Aorta (tissue), 5 donors: Measurements from ENCODE around the gene LATS2. TPM values are rescaled to one million over a fixed set of nuclear protein-coding genes. Genes with fewer than 3 reads are reported as not detected.

Source experiments
- ATAC-seq: fragments of 200-7000 bp; cut with Tn5 transposase; one replicate; pipeline ENCODE4 v1.9.1; 2022; ENCODE audit warnings: moderate library complexity; ENCODE audit not compliant: low FRiP score
- DNase-seq, 2 donors: peaks; one replicate each; pipeline ENCODE4 v3.0.0-alpha.2; 2020
- H3K27ac ChIP-seq, 2 donors: one replicate each; pipeline ENCODE4 v1.5.1; 2013; ENCODE audit warnings: low read length in 2 of 2, mild to moderate bottlenecking in 2 of 2, moderate library complexity in 2 of 2, control low read depth in 1 of 2, inconsistent platforms in 1 of 2, low read depth in 1 of 2
- H3K27me3 ChIP-seq, 2 donors: one replicate each; pipeline ENCODE4 v1.6.1; 2013; ENCODE audit warnings: control low read depth in 1 of 2, low read length in 1 of 2, mild to moderate bottlenecking in 1 of 2, moderate library complexity in 1 of 2; ENCODE audit not compliant: insufficient read depth in 2 of 2, control insufficient read depth in 1 of 2
- H3K36me3 ChIP-seq, 2 donors: one replicate each; pipeline ENCODE4 v1.6.1; 2013; ENCODE audit warnings: control low read depth in 1 of 2, low read length in 1 of 2, mild to moderate bottlenecking in 1 of 2; ENCODE audit not compliant: insufficient read depth in 2 of 2, control insufficient read depth in 1 of 2
- H3K4me1 ChIP-seq, 2 donors: one replicate each; pipeline ENCODE4 v1.6.1; 2013; ENCODE audit warnings: low read length in 2 of 2, control low read depth in 1 of 2, mild to moderate bottlenecking in 1 of 2, moderate library complexity in 1 of 2; ENCODE audit not compliant: insufficient read depth in 2 of 2, control insufficient read depth in 1 of 2
- H3K4me3 ChIP-seq, 2 donors: one replicate each; pipeline ENCODE4 v1.5.1; 2013; ENCODE audit warnings: low read length in 2 of 2, control low read depth in 1 of 2, mild to moderate bottlenecking in 1 of 2
- H3K9me3 ChIP-seq: one replicate; pipeline ENCODE4 v1.6.1; 2013; ENCODE audit warnings: mild to moderate bottlenecking, low read length; ENCODE audit not compliant: control insufficient read depth
- WGBS, 2 donors: extraction: QIAGEN DNeasy Blood & Tissue Kit; methylation state at CpG; one replicate each; pipeline ENCODE4 v1.1.7; 2013; 5-methylcytosine and 5-hydroxymethylcytosine counted together
- intact Hi-C, 2 donors: fragments of 100-400 bp; cut with DNase I; formaldehyde crosslinking; loops; one replicate each; pipeline versions ENCODE4 v1.14.2 to v1.15.0; 2022
- polyA plus RNA-seq, 2 donors: library from polyadenylated mRNA; stranded (reverse); fragments of 200-250 nt; gene quantifications; one replicate each; pipeline ENCODE4 v1.2.3, GENCODE V29; 2013
- total RNA-seq, 2 donors: library from RNA; stranded (reverse); fragmentation: NEBNext Ultra II Directional; extraction: Animal tissue kit (Norgen Biotek cat#: 25700); gene quantifications; one replicate each; pipeline ENCODE4 v1.2.1, GENCODE V29; 2021
- donor health status: healthy with polysubstance abuse.
- donor health status: Bipolar disorder and iron deficiency.
- donor health status: DM: no; HTN: no; CAD: no.
- donor health status: DM: no; HTN: no; CAD: no.
- donor health status: DM: yes; HTN: yes; CAD: no.

Gene LATS2
- total and polyA plus RNA-seq, 4 donors = 9.5 to 64.6 (median 32.2) TPM

DNA sequence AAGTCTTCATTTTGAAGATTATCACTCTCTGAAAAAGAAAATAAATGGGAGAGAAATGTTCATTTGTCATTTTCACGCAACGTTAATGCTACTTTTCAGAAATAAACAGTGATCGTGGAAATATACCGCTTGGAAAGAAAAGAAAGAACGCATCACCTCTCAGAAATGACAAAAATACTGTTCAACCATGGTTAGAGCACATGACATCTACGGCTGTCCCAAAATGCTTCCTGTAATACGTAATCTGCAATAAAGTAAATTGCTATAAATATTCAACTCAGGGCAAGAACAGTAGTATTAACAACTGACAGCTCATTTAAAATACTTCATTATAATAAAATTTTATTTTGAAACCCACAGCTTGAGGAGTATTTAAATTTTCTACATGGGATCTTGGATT is 15.2 kb downstream of the LATS2 start:
- Histone ChIP-seq H3K27me3 (no peaks in the 10 kb centered on the region), H3K36me3 (no peaks in the 10 kb centered on the region), H3K4me1 (peaks cover 0 to 3% of the 10 kb centered on the region in 2 donors), H3K27ac (no peak overlapping the region), H3K9me3 (no peaks in the 10 kb centered on the region), H3K4me3 (no peak overlapping the region)
- intact Hi-C loops = loop anchor here in 1 of 2 donors (5.0 to 10.0 kb wide), 2 partner anchors 34 to 51 kb away; no protein-coding TSS in a partner anchor
- 20 to 23% methylated on average over 7 of the region's 7 CpGs for WGBS, 2 donors
- no peak for DNase-seq
- no peak for ATAC-seq

DNA sequence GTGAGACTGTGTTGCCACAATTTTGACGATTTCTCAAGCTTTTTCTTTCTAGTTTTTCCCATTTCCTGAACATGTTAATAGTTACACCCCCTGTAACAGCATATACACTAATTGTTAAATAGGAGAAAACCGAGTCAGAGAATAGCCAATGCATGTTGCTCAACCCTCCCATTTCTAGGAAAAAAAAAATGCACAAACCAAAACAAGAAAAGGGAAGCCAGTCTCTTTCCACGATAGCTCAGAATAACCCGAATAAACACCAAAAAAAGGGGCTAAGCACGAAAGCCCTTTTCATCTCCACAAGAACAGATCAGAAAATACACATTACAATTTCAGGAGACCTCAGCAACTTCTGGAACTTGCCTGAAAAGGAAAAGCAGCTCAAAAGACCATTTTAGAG is 16.3 kb downstream of the LATS2 start:
- Histone ChIP-seq H3K4me1 (peaks cover 0 to 3% of the 10 kb centered on the region in 2 donors), H3K4me3 (no peak overlapping the region), H3K9me3 (no peaks in the 10 kb centered on the region), H3K36me3 (no peaks in the 10 kb centered on the region), H3K27me3 (no peaks in the 10 kb centered on the region), H3K27ac (no peak overlapping the region)
- WGBS, 2 donors = 38 to 45% methylated on average over 5 of the region's 5 CpGs
- ATAC-seq (no peak), DNase-seq (no peak)
- intact Hi-C loops = loop anchor here in 1 of 2 donors (5.0 to 10.0 kb wide), 2 partner anchors 33 to 50 kb away; no protein-coding TSS in a partner anchor

DNA sequence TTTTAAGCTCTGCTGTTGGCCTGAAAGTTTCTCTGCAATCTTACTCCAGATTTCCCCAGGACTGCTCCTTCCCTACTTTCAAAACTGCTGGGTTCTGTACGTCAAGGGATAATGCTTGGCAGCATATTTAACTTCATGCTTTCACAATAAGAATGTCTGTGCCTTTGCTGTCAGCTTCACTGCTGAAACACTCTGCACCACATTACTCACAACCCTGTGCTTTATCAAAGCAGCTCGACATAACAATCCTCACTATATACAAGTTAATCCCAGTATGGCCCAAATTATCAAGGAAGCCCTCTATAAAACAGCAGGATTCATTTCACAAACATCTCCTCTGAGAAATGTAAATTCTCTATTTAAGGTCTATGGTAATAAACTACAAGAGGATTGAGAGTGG is 17.5 kb downstream of the LATS2 start:
- Histone ChIP-seq H3K9me3 (no peaks in the 10 kb centered on the region), H3K4me3 (no peak overlapping the region), H3K4me1 (peaks cover 0 to 3% of the 10 kb centered on the region in 2 donors), H3K27ac (no peak overlapping the region), H3K36me3 (no peaks in the 10 kb centered on the region), H3K27me3 (no peaks in the 10 kb centered on the region)
- DNase-seq (no peak), ATAC-seq (no peak)
- WGBS, 2 donors = 1 to 4% methylated on average over 2 of the region's 2 CpGs
- intact Hi-C loops = loop anchor here in 1 of 2 donors (10.0 kb wide), 1 partner anchor 49 kb away; no protein-coding TSS in a partner anchor

DNA sequence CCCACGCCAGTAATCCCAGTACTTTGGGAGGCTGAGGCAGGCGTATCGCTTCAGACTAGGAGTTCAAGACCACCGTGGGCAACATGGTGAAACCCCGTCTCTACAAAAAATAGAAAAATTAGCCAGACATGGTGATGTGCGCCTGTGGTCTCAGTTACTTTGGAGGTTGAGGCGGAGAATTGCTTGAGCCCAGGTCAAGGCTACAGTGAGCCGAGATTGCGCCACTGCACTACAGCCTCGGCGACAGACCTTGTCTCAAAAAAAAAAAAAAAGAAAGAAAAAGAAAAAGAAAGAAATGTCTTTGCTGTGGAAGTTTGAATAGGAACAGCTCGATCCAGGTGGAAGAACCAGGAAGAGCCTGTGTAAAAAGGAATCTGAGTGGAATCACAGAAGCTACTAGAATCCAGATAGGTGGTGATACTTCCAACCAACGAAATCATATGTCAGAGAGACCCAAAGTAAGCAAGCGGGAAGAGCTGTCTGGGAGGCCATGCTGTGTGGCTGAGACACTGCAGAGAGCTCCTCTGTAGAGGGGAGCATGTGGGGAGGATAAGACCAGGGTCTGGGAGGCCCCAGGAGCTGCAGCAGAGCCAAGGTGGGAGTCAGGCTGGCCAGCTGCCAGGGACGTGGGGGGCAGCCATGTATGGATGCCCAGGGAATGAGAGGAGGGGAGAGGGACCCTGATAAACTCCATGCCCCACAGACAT is 21.1 kb downstream of the LATS2 start:
- no peak overlapping the region for H3K27ac ChIP-seq
- H3K4me1 ChIP-seq = no peaks in the 10 kb centered on the region
- H3K9me3 ChIP-seq = no peaks in the 10 kb centered on the region
- intact Hi-C loops = loop anchor here in 1 of 2 donors (10.0 kb wide), 1 partner anchor 45 kb away; no protein-coding TSS in a partner anchor
- ATAC-seq = no peak
- 83 to 87% methylated on average over 15 of the region's 15 CpGs for WGBS, 2 donors
- H3K36me3 ChIP-seq = no peaks in the 10 kb centered on the region
- H3K27me3 ChIP-seq = no peaks in the 10 kb centered on the region
- DNase-seq = no peak
- H3K4me3 ChIP-seq = no peak overlapping the region

DNA sequence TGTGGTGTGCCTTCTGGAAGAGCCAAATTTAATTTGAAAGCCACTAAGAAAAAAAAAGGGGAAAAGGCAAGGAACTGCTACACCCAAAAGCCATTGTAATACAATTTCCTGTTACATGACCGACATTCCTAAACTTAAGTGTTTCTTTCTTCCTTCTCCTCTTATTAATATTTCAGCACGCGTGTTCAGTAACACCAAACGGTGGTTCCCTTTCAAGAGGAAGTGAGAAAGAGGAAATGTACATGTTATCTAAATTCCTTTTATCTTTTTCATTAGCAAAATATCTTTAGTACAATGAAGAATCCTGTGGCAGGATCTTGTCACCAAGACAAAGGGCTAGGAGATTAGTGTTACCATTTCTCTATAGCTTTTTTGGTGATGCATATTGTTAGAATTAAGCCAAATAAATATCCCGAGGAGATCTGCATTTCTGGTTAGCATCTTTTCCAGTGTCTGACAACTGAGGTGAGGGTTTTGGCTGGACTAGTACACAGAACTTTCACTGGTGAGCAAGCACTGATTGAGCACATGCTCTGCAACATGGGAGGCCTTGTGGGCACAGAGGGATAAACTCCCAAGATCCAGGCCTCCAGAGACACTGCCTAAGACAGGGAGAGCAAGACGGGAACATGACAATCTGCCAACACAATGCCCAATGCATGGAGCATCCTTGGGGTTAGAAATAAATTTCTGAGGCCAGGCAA is 22.1 kb downstream of the LATS2 start:
- DNase-seq = no peak
- H3K27ac ChIP-seq = no peak overlapping the region
- no peak for ATAC-seq
- no peaks in the 10 kb centered on the region for H3K9me3 ChIP-seq
- no peaks in the 10 kb centered on the region for H3K4me1 ChIP-seq
- no peak overlapping the region for H3K4me3 ChIP-seq
- intact Hi-C loops = no loop called here
- H3K36me3 ChIP-seq = no peaks in the 10 kb centered on the region
- H3K27me3 ChIP-seq = no peaks in the 10 kb centered on the region
- 56 to 57% methylated on average over 6 of the region's 6 CpGs for WGBS, 2 donors

DNA sequence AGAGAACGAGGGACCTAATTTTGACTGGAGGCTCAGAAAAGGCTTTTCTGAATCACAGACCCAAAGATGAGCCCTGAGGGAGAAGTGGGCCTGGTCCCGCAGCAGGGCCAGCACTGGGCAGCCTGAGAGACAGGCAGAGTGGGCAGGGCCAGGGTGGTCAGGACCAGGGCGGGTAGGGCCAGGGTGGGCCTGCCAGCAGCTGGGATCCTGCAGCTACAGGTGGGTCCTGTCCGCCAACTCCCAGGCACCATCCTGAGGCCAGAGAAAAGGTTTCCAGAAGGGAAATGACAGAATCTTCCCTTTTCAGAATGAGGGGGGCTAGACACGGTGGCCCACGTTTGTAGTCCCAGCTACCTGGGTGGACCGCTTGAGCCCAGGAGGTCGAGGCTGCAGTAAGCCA is 23.7 kb downstream of the LATS2 start:
- no peaks in the 10 kb centered on the region for H3K9me3 ChIP-seq
- ATAC-seq (no peak), DNase-seq (no peak)
- H3K27me3 ChIP-seq = no peaks in the 10 kb centered on the region
- intact Hi-C loops = no loop called here
- no peaks in the 10 kb centered on the region for H3K36me3 ChIP-seq
- 87 to 89% methylated on average over 8 of the region's 8 CpGs for WGBS, 2 donors
- no peak overlapping the region for H3K27ac ChIP-seq
- no peak overlapping the region for H3K4me3 ChIP-seq
- H3K4me1 ChIP-seq = peaks cover 0 to 5% of the 10 kb centered on the region in 2 donors

DNA sequence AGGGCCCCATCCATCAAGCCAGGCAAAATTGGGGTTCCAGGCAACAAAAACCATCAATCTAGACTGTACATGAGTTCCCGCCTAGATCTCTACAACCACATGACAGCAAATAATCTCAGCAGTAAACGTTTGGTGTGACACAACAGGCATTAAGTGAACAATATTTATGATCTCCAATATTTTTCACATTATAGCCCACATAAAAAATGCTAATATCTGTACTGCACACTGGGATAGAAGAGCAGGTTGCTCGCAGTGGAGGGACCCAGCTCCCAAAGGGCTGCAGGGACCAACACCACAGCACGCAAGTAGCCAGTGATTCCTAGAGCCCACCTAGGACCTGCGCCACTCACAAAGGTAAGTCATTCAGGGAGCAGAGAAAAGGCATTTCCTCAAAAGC is 25.9 kb downstream of the LATS2 start:
- Histone ChIP-seq H3K4me3 (no peak overlapping the region), H3K4me1 (peaks cover 0 to 6% of the 10 kb centered on the region in 2 donors), H3K27me3 (no peaks in the 10 kb centered on the region), H3K36me3 (no peaks in the 10 kb centered on the region), H3K9me3 (no peaks in the 10 kb centered on the region), H3K27ac (no peak overlapping the region)
- DNase-seq = no peak
- WGBS, 2 donors = 71% methylated on average over 5 of the region's 5 CpGs
- ATAC-seq = no peak
- intact Hi-C loops = no loop called here

DNA sequence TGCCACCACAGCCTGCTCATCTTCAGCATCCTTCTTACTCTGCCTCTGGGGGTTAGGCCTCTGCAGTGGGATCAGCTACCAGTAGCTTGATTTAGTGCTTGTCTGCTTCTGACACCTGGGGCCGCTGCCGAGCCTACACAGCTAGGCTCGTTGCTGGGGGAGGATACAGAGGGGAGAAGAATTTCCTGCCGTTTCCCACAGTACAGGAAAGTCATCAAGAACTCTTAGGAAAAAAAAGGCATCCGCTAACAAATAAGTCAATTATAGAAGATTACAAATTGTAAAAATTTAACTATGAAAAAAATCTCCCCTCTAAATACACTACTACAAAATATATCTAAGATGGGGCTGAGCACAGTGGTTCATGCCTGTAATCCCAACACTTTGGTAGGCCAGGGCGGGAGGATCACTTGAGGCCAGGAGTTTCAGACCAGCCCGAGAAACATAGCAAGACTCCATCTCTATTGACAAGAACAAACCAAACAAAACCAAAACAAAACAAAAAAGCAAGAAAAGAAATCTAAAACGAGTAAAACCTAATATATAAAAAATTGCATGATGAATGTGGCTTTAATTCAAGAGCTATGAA is 26.7 kb downstream of the LATS2 start:
- DNase-seq = no peak
- H3K27me3 ChIP-seq = no peaks in the 10 kb centered on the region

More for the DNA sequence above, 26.7 kb downstream of the LATS2 start:
- intact Hi-C loops = no loop called here
- peak; percentile 58 for ATAC-seq
- Histone ChIP-seq H3K4me3 (no peak overlapping the region), H3K27ac (peak overlapping the region in 1 of 2 donors; percentile 23), H3K4me1 (peaks cover 0 to 6% of the 10 kb centered on the region in 2 donors), H3K9me3 (no peaks in the 10 kb centered on the region), H3K36me3 (no peaks in the 10 kb centered on the region)
- 55 to 59% methylated on average over 8 of the region's 8 CpGs for WGBS, 2 donors
